Peyer's patch (tissue), 4 donors: ENCODE data around the gene ACP6. TPM values are rescaled to one million over a fixed set of nuclear protein-coding genes. Genes with fewer than 3 reads are reported as not detected.

Experiments
- DNase-seq, 3 donors: peaks; one replicate each; pipeline ENCODE4 v3.0.0-alpha.2; 2017 to 2019
- H3K27ac ChIP-seq, 4 donors: fragments of 200-600 bp; sonication (generic); one replicate each; pipeline ENCODE4 v1.5.1; 2016 to 2019
- H3K27me3 ChIP-seq, 2 donors: fragments of 200-600 bp; sonication (generic); one replicate each; pipeline ENCODE4 v1.5.1; 2019
- H3K36me3 ChIP-seq, 3 donors: fragments of 200-600 bp; sonication (generic); one replicate each; pipeline ENCODE4 v1.5.1; 2016 to 2019
- H3K4me1 ChIP-seq, 4 donors: fragments of 200-600 bp; sonication (generic); one replicate each; pipeline ENCODE4 v1.5.1; 2016 to 2019
- H3K4me3 ChIP-seq, 4 donors: fragments of 200-600 bp; sonication (generic); 1 replicate in 3 of 4; 2 replicates in 1 of 4; pipeline ENCODE4 v1.5.1; 2016 to 2019; ENCODE audit warnings: mild to moderate bottlenecking in 1 of 4
- H3K9me3 ChIP-seq, 4 donors: fragments of 200-600 bp; sonication (generic); one replicate each; pipeline ENCODE4 v1.5.1; 2016 to 2019; ENCODE audit warnings: mild to moderate bottlenecking in 1 of 4
- POLR2A ChIP-seq, 2 donors: fragments of 450-650 bp; IDR thresholded peaks; one replicate each; pipeline ENCODE4 v1.5.1; 2017; ENCODE audit warnings: antibody characterized with exemption in 2 of 2, mild to moderate bottlenecking in 2 of 2, moderate library complexity in 2 of 2
- total RNA-seq, 4 donors: library from RNA; depleted of rRNA; stranded (reverse); fragments of >200 nt; gene quantifications; one replicate each; pipeline ENCODE4 v1.1.0, GENCODE V29; 2016
- TF ChIP-seq, protein P1 (sequence below), 6 experiments: fragments of 450-650 bp in 4 of 6; fragments of 200-600 bp in 2 of 6; sonication (generic) in 1 of 6; IDR thresholded peaks; one replicate each; pipeline ENCODE4 v1.5.1; 2017 to 2019; ENCODE audit warnings: antibody characterized with exemption in 6 of 6, mild to moderate bottlenecking in 3 of 6, moderate library complexity in 1 of 6

ACP6 gene
- total RNA-seq, 4 donors from 2014 or later, result 12.3 to 33.0 (median 18.8) TPM

DNA sequence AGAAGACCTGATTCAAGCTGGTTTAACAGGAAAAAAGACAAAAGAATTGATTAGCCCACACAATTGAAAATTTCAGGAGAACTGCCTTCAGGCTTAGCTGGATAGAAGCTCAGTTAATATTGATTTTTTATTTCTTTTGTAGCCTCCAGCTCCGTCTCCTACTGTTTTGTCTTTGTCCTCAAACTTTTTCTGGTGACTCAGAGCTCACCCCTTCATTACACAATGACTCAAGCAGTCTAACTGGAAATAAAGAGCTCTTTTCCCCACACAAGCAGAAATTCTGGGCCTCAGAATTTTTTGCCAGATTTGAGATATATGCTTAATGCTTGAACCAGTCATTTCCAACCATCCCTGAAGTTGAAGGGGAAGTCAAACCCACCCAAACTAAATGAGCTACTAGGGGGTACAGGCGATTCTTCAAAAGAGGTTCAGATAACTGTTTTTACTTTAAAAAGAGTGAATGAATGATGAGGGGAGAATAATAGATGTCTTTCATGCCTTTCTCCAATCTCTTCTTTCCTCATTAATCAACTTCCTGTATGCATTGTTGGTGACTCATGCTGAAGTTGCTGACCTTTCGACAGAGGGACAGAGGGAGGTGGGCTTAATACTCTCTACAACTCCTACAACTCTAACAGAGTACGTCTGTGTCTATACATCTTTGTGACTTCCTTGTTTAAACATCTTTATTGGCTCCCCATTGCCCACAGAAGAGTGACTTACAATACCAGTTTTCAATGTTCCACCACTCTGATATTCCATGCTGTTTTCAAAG, 6.2 kb upstream of the ACP6 start:
- DNase-seq, result no peak
- Histone ChIP-seq H3K9me3 (peaks cover 0 to 4% (median 0%) of the 10 kb centered on the region in 4 donors), H3K4me3 (no peak overlapping the region), H3K27ac (no peak overlapping the region), H3K36me3 (no peaks in the 10 kb centered on the region), H3K27me3 (no peaks in the 10 kb centered on the region), H3K4me1 (no peaks in the 10 kb centered on the region)
- TF ChIP-seq, protein P1, sequence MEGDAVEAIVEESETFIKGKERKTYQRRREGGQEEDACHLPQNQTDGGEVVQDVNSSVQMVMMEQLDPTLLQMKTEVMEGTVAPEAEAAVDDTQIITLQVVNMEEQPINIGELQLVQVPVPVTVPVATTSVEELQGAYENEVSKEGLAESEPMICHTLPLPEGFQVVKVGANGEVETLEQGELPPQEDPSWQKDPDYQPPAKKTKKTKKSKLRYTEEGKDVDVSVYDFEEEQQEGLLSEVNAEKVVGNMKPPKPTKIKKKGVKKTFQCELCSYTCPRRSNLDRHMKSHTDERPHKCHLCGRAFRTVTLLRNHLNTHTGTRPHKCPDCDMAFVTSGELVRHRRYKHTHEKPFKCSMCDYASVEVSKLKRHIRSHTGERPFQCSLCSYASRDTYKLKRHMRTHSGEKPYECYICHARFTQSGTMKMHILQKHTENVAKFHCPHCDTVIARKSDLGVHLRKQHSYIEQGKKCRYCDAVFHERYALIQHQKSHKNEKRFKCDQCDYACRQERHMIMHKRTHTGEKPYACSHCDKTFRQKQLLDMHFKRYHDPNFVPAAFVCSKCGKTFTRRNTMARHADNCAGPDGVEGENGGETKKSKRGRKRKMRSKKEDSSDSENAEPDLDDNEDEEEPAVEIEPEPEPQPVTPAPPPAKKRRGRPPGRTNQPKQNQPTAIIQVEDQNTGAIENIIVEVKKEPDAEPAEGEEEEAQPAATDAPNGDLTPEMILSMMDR (IDR thresholded peaks at IDR 0.05), result no peak
- TF ChIP-seq POLR2A (IDR thresholded peaks at IDR 0.05), result no peak

DNA sequence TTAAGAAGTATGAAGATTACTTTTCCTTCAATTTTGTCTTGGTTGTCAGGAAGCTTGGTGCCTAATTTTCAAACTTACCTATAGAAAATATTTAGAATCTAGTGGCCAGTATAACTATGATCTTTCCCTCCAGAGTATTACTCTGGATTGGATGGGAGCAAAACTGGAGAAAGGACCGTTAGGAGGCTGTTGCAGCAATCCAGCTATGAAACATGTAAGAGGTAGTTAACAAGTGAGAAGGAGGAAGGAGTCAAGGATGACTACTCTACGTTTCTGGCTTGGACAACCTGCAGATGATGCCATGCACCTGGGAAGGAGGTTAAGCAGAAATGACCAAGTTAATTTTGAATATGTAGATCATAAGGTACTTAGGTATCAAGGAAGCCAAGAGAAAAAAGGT, 3.5 kb upstream of the ACP6 start:
- TF ChIP-seq, protein P1 (IDR thresholded peaks at IDR 0.05), result no peak
- TF ChIP-seq POLR2A (IDR thresholded peaks at IDR 0.05), result no peak
- Histone ChIP-seq H3K4me1 (peaks cover 0 to 4% (median 0%) of the 10 kb centered on the region in 4 donors), H3K27ac (no peak overlapping the region), H3K27me3 (no peaks in the 10 kb centered on the region), H3K36me3 (no peaks in the 10 kb centered on the region), H3K9me3 (peaks cover 0 to 4% (median 0%) of the 10 kb centered on the region in 4 donors), H3K4me3 (no peak overlapping the region)
- no peak for DNase-seq

DNA sequence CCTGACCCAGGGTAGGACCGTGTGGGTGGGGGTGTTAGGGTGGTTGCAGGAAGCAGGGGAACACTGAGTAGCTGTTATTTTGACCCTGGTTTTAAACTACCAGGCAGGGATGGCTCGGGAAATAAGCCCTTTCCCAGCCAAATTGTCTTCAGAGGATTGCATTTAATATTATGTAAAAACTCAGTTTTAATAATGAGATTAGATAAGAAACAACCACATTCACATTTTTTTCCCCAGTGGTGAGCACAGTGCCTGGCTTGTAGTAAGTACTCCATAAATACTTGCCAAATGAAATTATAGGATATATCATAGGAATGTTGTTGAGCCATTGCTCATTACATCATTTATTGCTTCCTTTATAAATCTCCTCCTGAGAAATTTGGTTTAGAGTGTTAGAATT, 3.1 kb upstream of the ACP6 start:
- no peak for DNase-seq
- H3K4me3 ChIP-seq, result no peak overlapping the region
- peaks cover 0 to 4% (median 0%) of the 10 kb centered on the region in 4 donors for H3K9me3 ChIP-seq
- TF ChIP-seq, protein P1 (IDR thresholded peaks at IDR 0.05), result no peak
- no peak for TF ChIP-seq POLR2A (IDR thresholded peaks at IDR 0.05)
- no peaks in the 10 kb centered on the region for H3K27me3 ChIP-seq
- no peaks in the 10 kb centered on the region for H3K36me3 ChIP-seq
- no peak overlapping the region for H3K27ac ChIP-seq
- H3K4me1 ChIP-seq, result peaks cover 0 to 6% (median 0%) of the 10 kb centered on the region in 4 donors

- DNase-seq, result peak; percentile 41 to 74 (median 69)
- H3K9me3 ChIP-seq, result no peaks in the 10 kb centered on the region
- peak overlapping the region; percentile 70 to 83 (median 80) for H3K27ac ChIP-seq
Measured at GRCh38 chr1:147669469-147670318, 630 bp downstream of the ACP6 start.

GRCh38 chr1:147665521-147665920, 4.8 kb downstream of the ACP6 start:
- Histone ChIP-seq H3K36me3 (no peaks in the 10 kb centered on the region), H3K27ac (no peak overlapping the region), H3K27me3 (no peaks in the 10 kb centered on the region), H3K4me1 (peaks cover 0 to 6% (median 0%) of the 10 kb centered on the region in 4 donors), H3K9me3 (no peaks in the 10 kb centered on the region), H3K4me3 (no peak overlapping the region)
- no peak for DNase-seq
- TF ChIP-seq POLR2A (IDR thresholded peaks at IDR 0.05), result no peak
- TF ChIP-seq, protein P1 (IDR thresholded peaks at IDR 0.05), result peak in 2 of 6 experiments; percentile 30 to 32

More at GRCh38 chr1:147669469-147670318, 630 bp downstream of the ACP6 start:
- Histone ChIP-seq H3K4me1 (peaks cover 0 to 6% (median 0%) of the 10 kb centered on the region in 4 donors), H3K27me3 (no peaks in the 10 kb centered on the region), H3K4me3 (peak overlapping the region; percentile 71 to 93 (median 80)), H3K36me3 (no peaks in the 10 kb centered on the region)
- TF ChIP-seq POLR2A (IDR thresholded peaks at IDR 0.05), result no peak
- TF ChIP-seq, protein P1 (IDR thresholded peaks at IDR 0.05), result peak in 1 of 6 experiments; percentile 19
